GM13976 (cell line): ENCODE data around the gene SEC24B.
"Not testable (repeated sequence)": the region's sequence is repeated elsewhere in the genome, so short reads cannot be mapped to it uniquely, and the experiment has no call there.

Experiments
- DNase-seq: peaks from one replicate; pipeline ENCODE4 v3.0.0; 2012; ENCODE audit warnings: low spot score
- CTCF ChIP-seq: IDR thresholded peaks from 2 replicates; pipeline ENCODE4 v1.5.1; 2012; ENCODE audit warnings: borderline replicate concordance, mild to moderate bottlenecking; ENCODE audit not compliant: insufficient read depth; ENCODE audit errors: extremely low read depth, missing control alignments, control extremely low read depth
- in situ Hi-C: fragments of 300-500 bp; cut with MboI; formaldehyde crosslinking; loops from one replicate; pipeline ENCODE4 v1.12.0; 2022; ENCODE audit warnings: low sequenced_read_pairs, mixed read lengths, inconsistent platforms; ENCODE audit not compliant: unreplicated experiment

Gene SEC24B

GRCh38 chr4:109571494-109571893 lies 137.9 kb downstream of the SEC24B start:
- no peak for DNase-seq
- TF ChIP-seq CTCF, result no peak
- in situ Hi-C loops, result no loop called here

- in situ Hi-C loops, result no loop called here
- no peak for DNase-seq
- no peak for TF ChIP-seq CTCF
Observed at GRCh38 chr4:109572154-109572553, 138.5 kb downstream of the SEC24B start.

GRCh38 chr4:109574443-109574850 lies 140.8 kb downstream of the SEC24B start:
- no peak for TF ChIP-seq CTCF
- DNase-seq, result no peak
- in situ Hi-C loops, result no loop called here

- TF ChIP-seq CTCF, result no peak
- in situ Hi-C loops, result no loop called here
- DNase-seq, result no peak
Observed at GRCh38 chr4:109574931-109575804, 141.6 kb downstream of the SEC24B start.

- in situ Hi-C loops, result no loop called here
- DNase-seq, result no peak
- no peak for TF ChIP-seq CTCF
Observed at GRCh38 chr4:109576462-109576861, 142.8 kb downstream of the SEC24B start.

- no peak for DNase-seq
- in situ Hi-C loops, result no loop called here
- TF ChIP-seq CTCF, result no peak
Observed at GRCh38 chr4:109578846-109579245, 145.2 kb downstream of the SEC24B start.

- in situ Hi-C loops, DNase-seq: not testable (repeated sequence)
Observed at GRCh38 chr4:109579997-109580396, 146.4 kb downstream of the SEC24B start.
